GM18520 (cell line): ENCODE results near the gene SEMA4A.
A peak's percentile ranks its signal among the peaks of the same experiment; 100 is the strongest.
"Not testable (repeated sequence)": the region's sequence is repeated elsewhere in the genome, so short reads cannot be mapped to it uniquely, and the experiment has no call there.

Experiments
- ATAC-seq: cut with Tn5 transposase; IDR thresholded peaks from one replicate; pipeline ENCODE4 v1.9.1; 2021; ENCODE audit not compliant: unreplicated experiment

The SEMA4A gene

GRCh38 chr1:156118177-156118868 is 35.1 kb upstream of the SEMA4A start:
- no peak for ATAC-seq

- ATAC-seq = no peak
Measured at GRCh38 chr1:156119503-156120209, 33.7 kb upstream of the SEMA4A start.

GRCh38 chr1:156120318-156120717 is 33.1 kb upstream of the SEMA4A start:
- no peak for ATAC-seq

GRCh38 chr1:156121005-156121404 is 32.4 kb upstream of the SEMA4A start:
- ATAC-seq = not testable (repeated sequence)

- ATAC-seq = no peak
Measured at GRCh38 chr1:156121457-156121856, 31.9 kb upstream of the SEMA4A start.

GRCh38 chr1:156122086-156122485 is 31.3 kb upstream of the SEMA4A start:
- ATAC-seq = no peak

GRCh38 chr1:156122519-156123355 is 30.6 kb upstream of the SEMA4A start:
- no peak for ATAC-seq

GRCh38 chr1:156123356-156124196 is 29.8 kb upstream of the SEMA4A start:
- no peak for ATAC-seq

GRCh38 chr1:156124557-156125483 is 28.6 kb upstream of the SEMA4A start:
- ATAC-seq = no peak

GRCh38 chr1:156125544-156125943 is 27.8 kb upstream of the SEMA4A start:
- not testable (repeated sequence) for ATAC-seq

GRCh38 chr1:156126043-156126629 is 27.2 kb upstream of the SEMA4A start:
- ATAC-seq = no peak

- ATAC-seq = peak; percentile 40
Measured at GRCh38 chr1:156126630-156127534, 26.5 kb upstream of the SEMA4A start.

- no peak for ATAC-seq
Measured at GRCh38 chr1:156128308-156128653, 25.1 kb upstream of the SEMA4A start.

- no peak for ATAC-seq
Measured at GRCh38 chr1:156128654-156129597, 24.5 kb upstream of the SEMA4A start.

GRCh38 chr1:156129687-156130577 is 23.5 kb upstream of the SEMA4A start:
- no peak for ATAC-seq

- ATAC-seq = no peak
Measured at GRCh38 chr1:156130578-156130942, 22.8 kb upstream of the SEMA4A start.
